ENCODE data around the gene KPTN.

KPTN gene

GRCh38 chr19:47448360-47448727, 35.7 kb downstream of the KPTN start:
- H3F3A ChIP-seq (ENCODE audit: low read depth), result no peaks in the 10 kb centered on the region
- no peaks in the 10 kb centered on the region for H3K27me3 ChIP-seq (ENCODE audit: insufficient read depth, low read length, poor library complexity, severe bottlenecking)
- no peaks in the 10 kb centered on the region for H3K9me2 ChIP-seq (replicated peaks; ENCODE audit: low read depth, low read length)
- H3K9me3 ChIP-seq (ENCODE audit: insufficient read depth, low read depth, low read length), result no peaks in the 10 kb centered on the region
- H3K9ac ChIP-seq (ENCODE audit: low read depth, low read length, poor library complexity, severe bottlenecking), result no peak overlapping the region
- H4K20me1 ChIP-seq (ENCODE audit: insufficient read depth, low read length, poor library complexity, severe bottlenecking), result no peaks in the 10 kb centered on the region
- no peak overlapping the region for H3K4me3 ChIP-seq (ENCODE audit: low read length, poor library complexity, severe bottlenecking)
- H3K36me3 ChIP-seq (ENCODE audit: insufficient read depth, low read length), result no peaks in the 10 kb centered on the region
- H3K79me2 ChIP-seq (ENCODE audit: insufficient read depth, low read length), result no peaks in the 10 kb centered on the region
- no peak overlapping the region for H2AFZ ChIP-seq (ENCODE audit: low read length)
- TF ChIP-seq CTCF (conservative IDR thresholded peaks at IDR 0.05; ENCODE audit: low read length) (no peak), EZH2phosphoT487 (IDR thresholded peaks at IDR 0.05; ENCODE audit: borderline replicate concordance) (no peak)
- no peak overlapping the region for H3K4me2 ChIP-seq (ENCODE audit: low read depth, low read length, poor library complexity, severe bottlenecking)
- peaks cover 4% of the 10 kb centered on the region for H3K4me1 ChIP-seq (ENCODE audit: insufficient read depth, low read length, poor library complexity, severe bottlenecking)

GRCh38 chr19:47447470-47448359, 36.3 kb downstream of the KPTN start:
- H2AFZ ChIP-seq (ENCODE audit: low read length), result no peak overlapping the region
- TF ChIP-seq CTCF (conservative IDR thresholded peaks at IDR 0.05; ENCODE audit: low read length) (no peak), EZH2phosphoT487 (IDR thresholded peaks at IDR 0.05; ENCODE audit: borderline replicate concordance) (no peak)

GRCh38 chr19:47446534-47447469, 37.2 kb downstream of the KPTN start:
- Histone ChIP-seq H4K20me1 (ENCODE audit: insufficient read depth, low read length, poor library complexity, severe bottlenecking) (no peaks in the 10 kb centered on the region), H3F3A (ENCODE audit: low read depth) (no peaks in the 10 kb centered on the region), H3K4me1 (ENCODE audit: insufficient read depth, low read length, poor library complexity, severe bottlenecking) (peaks cover 4% of the 10 kb centered on the region), H3K27me3 (ENCODE audit: insufficient read depth, low read length, poor library complexity, severe bottlenecking) (no peaks in the 10 kb centered on the region), H3K9me3 (ENCODE audit: insufficient read depth, low read depth, low read length) (no peaks in the 10 kb centered on the region), H3K79me2 (ENCODE audit: insufficient read depth, low read length) (no peaks in the 10 kb centered on the region), H3K9me2 (replicated peaks; ENCODE audit: low read depth, low read length) (no peaks in the 10 kb centered on the region), H3K4me3 (ENCODE audit: low read length, poor library complexity, severe bottlenecking) (no peak overlapping the region), H2AFZ (ENCODE audit: low read length) (no peak overlapping the region), H3K9ac (ENCODE audit: low read depth, low read length, poor library complexity, severe bottlenecking) (no peak overlapping the region), H3K36me3 (ENCODE audit: insufficient read depth, low read length) (no peaks in the 10 kb centered on the region), H3K4me2 (ENCODE audit: low read depth, low read length, poor library complexity, severe bottlenecking) (no peak overlapping the region)
- TF ChIP-seq CTCF (conservative IDR thresholded peaks at IDR 0.05; ENCODE audit: low read length) (no peak), EZH2phosphoT487 (IDR thresholded peaks at IDR 0.05; ENCODE audit: borderline replicate concordance) (no peak)

More at GRCh38 chr19:47447470-47448359, 36.3 kb downstream of the KPTN start:
- Histone ChIP-seq H3F3A (ENCODE audit: low read depth) (no peaks in the 10 kb centered on the region), H3K9ac (ENCODE audit: low read depth, low read length, poor library complexity, severe bottlenecking) (no peak overlapping the region), H3K4me1 (ENCODE audit: insufficient read depth, low read length, poor library complexity, severe bottlenecking) (peaks cover 4% of the 10 kb centered on the region), H3K9me2 (replicated peaks; ENCODE audit: low read depth, low read length) (no peaks in the 10 kb centered on the region), H4K20me1 (ENCODE audit: insufficient read depth, low read length, poor library complexity, severe bottlenecking) (no peaks in the 10 kb centered on the region), H3K79me2 (ENCODE audit: insufficient read depth, low read length) (no peaks in the 10 kb centered on the region), H3K4me2 (ENCODE audit: low read depth, low read length, poor library complexity, severe bottlenecking) (no peak overlapping the region), H3K36me3 (ENCODE audit: insufficient read depth, low read length) (no peaks in the 10 kb centered on the region), H3K27me3 (ENCODE audit: insufficient read depth, low read length, poor library complexity, severe bottlenecking) (no peaks in the 10 kb centered on the region), H3K4me3 (ENCODE audit: low read length, poor library complexity, severe bottlenecking) (no peak overlapping the region), H3K9me3 (ENCODE audit: insufficient read depth, low read depth, low read length) (no peaks in the 10 kb centered on the region)
